ENCODE measurements around the gene CIROP.

The CIROP gene

GRCh38 chr14:23104591-23105347, at the start of gene CIROP:
TSS of gene CIROP (minus strand) at chr14:23104989. CDS start at chr14:23104920, 69 bp downstream.
- in situ Hi-C loops (cut with HindIII; ENCODE audit: low pct_ligation_motif_present, low pct_unique_long_range_greater_than_20kb, low sequenced_read_pairs): no loop called here

DNA sequence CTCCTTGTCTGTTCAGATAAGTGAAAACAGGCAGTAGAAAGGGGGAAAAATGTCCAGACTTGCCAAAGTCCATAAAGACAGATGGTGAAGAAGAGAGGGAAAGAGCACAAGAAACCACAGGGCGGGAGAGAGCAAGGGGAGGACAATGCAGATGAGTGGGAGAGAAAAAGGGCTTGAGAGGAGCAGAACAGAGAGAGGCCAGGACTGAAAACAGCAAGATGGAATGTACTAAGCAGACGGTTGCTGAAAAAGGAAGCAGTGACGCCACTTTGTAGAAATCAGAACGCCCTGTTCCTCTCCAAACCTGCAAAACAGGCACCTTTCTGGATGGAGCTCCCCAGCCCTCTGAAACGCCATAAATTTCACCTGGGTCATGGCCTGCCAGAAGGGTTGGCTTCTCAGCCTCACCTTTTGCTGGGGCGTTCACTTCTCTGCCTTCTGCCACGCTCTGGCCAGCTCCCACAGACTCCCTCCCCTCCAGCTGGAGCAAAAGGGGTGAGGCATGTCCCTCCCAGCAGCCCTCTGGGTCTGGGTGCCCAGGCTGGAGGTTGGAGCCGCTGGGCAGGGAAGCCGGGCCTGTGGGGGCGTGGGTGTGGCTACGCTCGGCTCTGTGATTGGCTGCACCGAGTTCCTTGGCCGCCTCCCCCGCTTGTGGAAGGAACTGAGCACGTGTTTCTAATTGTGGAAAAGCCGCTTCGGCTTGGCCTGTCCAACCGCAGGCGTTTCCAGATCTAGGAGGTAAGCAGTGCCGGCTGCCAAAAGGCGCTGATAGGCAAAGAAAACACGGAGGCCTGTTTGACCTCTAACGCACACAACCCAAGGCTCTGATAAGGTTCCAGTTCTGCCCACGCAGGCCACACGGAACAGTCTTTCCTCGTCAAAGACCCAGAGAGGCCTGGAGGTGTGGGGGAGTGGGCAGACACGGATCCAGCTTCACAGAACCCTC, 49.3 kb upstream of the CIROP start:
- no peak for DNase-seq
- in situ Hi-C loops (cut with HindIII; ENCODE audit: low pct_ligation_motif_present, low pct_unique_long_range_greater_than_20kb, low sequenced_read_pairs): no loop called here

More at GRCh38 chr14:23104591-23105347, at the start of gene CIROP:
- no peak for DNase-seq

DNA sequence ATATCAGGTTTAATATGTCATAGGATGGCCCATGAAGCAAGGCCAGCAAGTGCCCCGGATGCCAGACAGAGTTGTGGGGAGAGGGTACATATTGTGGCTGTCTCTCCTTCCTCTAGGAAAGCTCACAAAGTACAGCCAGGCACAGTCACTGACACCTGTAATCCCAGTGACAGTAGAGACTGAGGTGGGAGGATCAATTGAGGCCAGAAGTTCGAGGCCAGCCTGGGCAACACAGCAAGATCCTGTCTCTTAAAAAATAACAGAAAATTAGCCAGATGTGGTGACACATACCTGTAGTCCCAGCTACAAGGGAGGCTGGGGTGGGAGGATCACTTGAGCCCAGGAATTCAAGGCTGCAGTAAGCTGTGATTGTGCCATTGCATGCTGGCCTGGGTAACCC, 46.6 kb upstream of the CIROP start:
- DNase-seq: no peak
- in situ Hi-C loops (cut with HindIII; ENCODE audit: low pct_ligation_motif_present, low pct_unique_long_range_greater_than_20kb, low sequenced_read_pairs): no loop called here

DNA sequence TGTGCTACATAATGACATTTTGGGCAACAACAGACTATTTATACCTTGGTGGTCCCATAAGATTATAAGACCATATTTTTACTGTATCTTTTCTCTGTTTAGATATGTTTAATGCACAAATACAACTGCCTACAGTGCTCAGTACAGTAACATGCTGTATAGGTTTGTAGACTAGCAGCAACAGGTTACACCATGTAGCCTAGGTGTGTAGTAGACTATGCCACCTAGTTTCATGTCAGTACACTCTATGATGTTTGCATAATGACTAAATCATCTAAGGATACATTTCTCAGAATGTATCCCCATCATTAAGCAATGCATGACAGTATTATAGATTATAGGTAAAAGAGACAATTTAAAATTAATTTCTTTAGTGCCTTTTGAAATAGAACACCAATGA, 45.0 kb upstream of the CIROP start:
- no peak for DNase-seq
- in situ Hi-C loops (cut with HindIII; ENCODE audit: low pct_ligation_motif_present, low pct_unique_long_range_greater_than_20kb, low sequenced_read_pairs): no loop called here

DNA sequence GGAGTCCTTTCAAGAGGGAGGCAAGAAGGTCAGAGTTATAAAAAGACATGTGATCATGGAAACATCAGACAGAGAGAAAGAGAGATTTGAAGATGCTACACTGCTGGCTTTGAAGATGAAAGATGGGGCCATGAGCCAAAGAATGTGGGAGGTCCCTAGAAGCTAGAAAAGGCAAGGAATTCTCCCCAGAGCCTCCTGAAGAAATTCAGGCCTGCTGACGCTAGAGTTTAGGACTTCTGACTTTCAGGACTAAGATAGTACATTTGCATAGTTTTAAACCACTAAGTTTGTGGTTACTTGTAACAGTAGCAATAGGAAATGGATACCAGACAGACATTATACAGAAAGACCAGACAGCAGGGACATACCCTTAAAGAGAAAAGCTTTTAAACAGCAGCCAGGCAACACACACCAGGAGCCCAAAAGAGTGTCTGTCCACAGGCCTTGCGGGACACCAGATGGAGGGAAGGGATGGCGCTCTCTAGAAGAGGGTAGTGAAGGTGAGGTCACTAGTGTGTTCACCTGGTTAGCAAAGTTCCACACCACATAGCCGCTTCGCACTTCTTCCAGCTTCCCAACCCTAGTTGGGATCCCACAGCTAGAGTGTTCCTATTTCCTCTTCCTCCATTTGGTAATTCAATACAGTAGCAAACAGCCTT, 43.9 kb upstream of the CIROP start:
- in situ Hi-C loops (cut with HindIII; ENCODE audit: low pct_ligation_motif_present, low pct_unique_long_range_greater_than_20kb, low sequenced_read_pairs): no loop called here
- DNase-seq: no peak

GRCh38 chr14:23147676-23148075, 42.9 kb upstream of the CIROP start:
- DNase-seq: no peak
- in situ Hi-C loops (cut with HindIII; ENCODE audit: low pct_ligation_motif_present, low pct_unique_long_range_greater_than_20kb, low sequenced_read_pairs): no loop called here

GRCh38 chr14:23146980-23147379, 42.2 kb upstream of the CIROP start:
- no peak for DNase-seq
- in situ Hi-C loops (cut with HindIII; ENCODE audit: low pct_ligation_motif_present, low pct_unique_long_range_greater_than_20kb, low sequenced_read_pairs): no loop called here

DNA sequence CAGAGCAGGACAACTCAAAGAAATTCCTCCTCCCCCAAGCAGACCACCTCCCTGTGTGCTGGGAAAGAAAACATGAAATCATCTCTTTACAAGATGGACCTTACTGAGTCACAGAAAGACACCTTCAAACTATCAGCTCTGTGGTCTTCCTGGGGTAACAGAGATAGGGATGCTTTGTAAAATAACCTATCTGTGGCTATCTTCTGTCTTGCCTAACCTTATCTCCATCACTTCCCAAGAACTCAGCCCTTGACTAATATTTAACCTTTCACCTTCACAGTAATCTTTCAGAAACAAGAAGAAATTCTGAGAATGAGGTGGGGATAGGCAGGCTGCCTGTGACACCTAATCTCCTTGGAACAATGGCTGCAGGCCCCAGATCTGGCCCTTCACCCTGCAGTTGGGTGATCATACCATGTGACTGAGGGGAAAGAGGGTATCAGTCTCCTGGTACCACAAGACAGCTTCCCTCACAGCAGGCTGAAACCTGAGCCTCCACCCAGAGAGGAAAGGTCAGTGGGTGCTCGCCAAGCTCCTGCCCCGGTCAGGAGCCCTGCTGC, 41.6 kb upstream of the CIROP start:
- in situ Hi-C loops (cut with HindIII; ENCODE audit: low pct_ligation_motif_present, low pct_unique_long_range_greater_than_20kb, low sequenced_read_pairs): no loop called here

DNA sequence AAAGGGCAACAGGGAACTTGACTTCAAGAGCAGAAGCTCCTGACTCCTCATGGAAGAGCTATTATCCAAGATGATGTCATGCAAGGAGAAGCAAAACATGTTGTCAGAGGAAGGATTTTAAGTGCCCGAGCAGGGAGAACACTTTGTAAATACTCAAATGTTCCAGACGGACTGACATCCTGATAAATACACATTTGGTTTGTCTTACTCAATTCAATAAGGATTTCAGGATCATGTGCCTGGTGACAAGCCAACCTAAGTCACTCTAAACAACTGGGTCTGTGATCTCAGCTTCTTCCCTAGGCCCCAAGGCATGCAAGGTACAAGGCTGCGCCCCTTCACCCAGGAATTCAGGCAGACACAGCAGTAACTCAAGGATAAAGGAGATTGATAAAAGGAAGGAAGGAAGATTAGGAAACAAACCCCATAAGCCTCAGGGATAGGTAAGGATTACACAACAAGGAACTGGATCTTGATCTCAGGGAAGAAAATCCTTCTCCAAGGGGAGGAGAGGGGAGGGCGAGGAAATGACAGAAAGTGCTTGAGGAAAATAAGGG, 41.1 kb upstream of the CIROP start:
- in situ Hi-C loops (cut with HindIII; ENCODE audit: low pct_ligation_motif_present, low pct_unique_long_range_greater_than_20kb, low sequenced_read_pairs): no loop called here
- no peak for DNase-seq

More for the DNA sequence above, 41.6 kb upstream of the CIROP start:
- no peak for DNase-seq

GRCh38 chr14:23143911-23144310, 39.1 kb upstream of the CIROP start:
- DNase-seq: no peak
- in situ Hi-C loops (cut with HindIII; ENCODE audit: low pct_ligation_motif_present, low pct_unique_long_range_greater_than_20kb, low sequenced_read_pairs): no loop called here

DNA sequence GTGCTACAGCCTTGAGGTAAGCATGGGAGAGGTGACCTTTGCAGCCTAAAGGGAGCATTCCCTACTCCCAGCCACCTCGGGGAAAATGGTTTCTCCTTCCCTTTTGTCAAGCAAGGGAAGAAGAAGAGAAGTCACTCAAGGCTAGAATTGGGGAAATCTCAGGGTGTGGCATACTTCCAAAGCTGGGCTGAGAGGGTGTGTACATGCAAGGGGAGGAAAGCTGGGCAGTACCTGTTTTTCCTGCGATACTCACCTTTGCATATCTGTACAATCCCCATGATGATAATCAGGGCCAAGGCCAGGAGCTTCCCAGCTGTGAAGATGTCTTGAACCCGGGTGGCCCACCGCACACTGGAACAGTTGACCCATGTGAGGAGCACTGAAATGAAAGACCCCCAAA, 38.0 kb upstream of the CIROP start:
- no peak for DNase-seq
- in situ Hi-C loops (cut with HindIII; ENCODE audit: low pct_ligation_motif_present, low pct_unique_long_range_greater_than_20kb, low sequenced_read_pairs): no loop called here

GRCh38 chr14:23141706-23142444, 37.1 kb upstream of the CIROP start:
- in situ Hi-C loops (cut with HindIII; ENCODE audit: low pct_ligation_motif_present, low pct_unique_long_range_greater_than_20kb, low sequenced_read_pairs): no loop called here
- DNase-seq: no peak

- DNase-seq: no peak
- in situ Hi-C loops (cut with HindIII; ENCODE audit: low pct_ligation_motif_present, low pct_unique_long_range_greater_than_20kb, low sequenced_read_pairs): no loop called here
Measured at GRCh38 chr14:23140371-23140770, 35.6 kb upstream of the CIROP start.

DNA sequence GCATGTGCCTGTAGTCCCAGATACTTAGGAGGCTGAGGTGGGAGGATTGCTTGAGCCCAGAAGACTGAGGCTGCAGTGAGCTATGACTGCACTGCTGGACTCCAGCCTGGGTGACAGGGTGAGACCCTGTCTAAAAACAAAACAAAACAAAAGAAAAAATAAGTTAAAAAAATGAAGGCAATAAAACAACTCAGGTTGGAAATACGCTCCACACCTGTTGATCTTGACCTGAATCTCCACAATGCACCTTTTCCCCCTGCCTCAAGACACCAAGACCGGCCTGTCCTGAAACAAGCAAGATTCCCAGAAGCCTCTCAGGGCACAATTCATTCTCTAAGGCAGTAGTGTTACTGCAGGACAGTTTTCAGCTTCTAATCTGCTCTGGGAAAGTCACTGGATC, 35.1 kb upstream of the CIROP start:
- DNase-seq: no peak
- in situ Hi-C loops (cut with HindIII; ENCODE audit: low pct_ligation_motif_present, low pct_unique_long_range_greater_than_20kb, low sequenced_read_pairs): no loop called here

- in situ Hi-C loops (cut with HindIII; ENCODE audit: low pct_ligation_motif_present, low pct_unique_long_range_greater_than_20kb, low sequenced_read_pairs): no loop called here
- no peak for DNase-seq
Measured at GRCh38 chr14:23137813-23138535, 33.2 kb upstream of the CIROP start.

- in situ Hi-C loops (cut with HindIII; ENCODE audit: low pct_ligation_motif_present, low pct_unique_long_range_greater_than_20kb, low sequenced_read_pairs): no loop called here
Measured at GRCh38 chr14:23137192-23137812, 32.5 kb upstream of the CIROP start.

DNA sequence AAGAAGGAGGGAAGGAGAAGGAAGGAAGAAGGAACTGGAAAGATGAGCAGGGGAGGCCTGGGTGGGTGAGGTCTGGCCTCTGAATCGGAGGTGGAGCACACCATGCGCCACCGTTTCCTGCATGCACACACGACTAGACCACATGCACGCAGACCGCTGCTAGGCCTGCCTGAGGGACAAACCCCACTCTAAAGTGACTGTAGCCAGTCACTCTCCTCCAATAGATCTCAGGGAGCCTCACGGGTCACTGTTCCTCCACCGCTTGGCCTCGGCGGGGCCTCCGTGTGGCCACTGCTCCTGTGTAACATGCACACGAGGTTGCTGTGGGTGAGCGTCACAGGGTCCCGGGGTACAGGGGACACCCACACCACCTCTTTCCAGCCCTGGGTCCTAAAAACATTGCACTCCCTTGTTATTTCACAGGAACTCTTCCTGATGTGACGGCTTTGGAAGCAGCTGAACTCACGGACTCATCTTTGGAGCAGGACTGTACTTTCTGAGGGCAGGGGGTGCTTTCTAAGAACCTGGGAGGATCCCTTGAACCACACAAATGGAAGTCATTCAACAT, 31.9 kb upstream of the CIROP start:
- no peak for DNase-seq
- in situ Hi-C loops (cut with HindIII; ENCODE audit: low pct_ligation_motif_present, low pct_unique_long_range_greater_than_20kb, low sequenced_read_pairs): no loop called here

More at GRCh38 chr14:23137192-23137812, 32.5 kb upstream of the CIROP start:
- DNase-seq: no peak

Measured in ACHN (cell line).